ENCODE data around the gene LIN52. TPM values are rescaled to one million over a fixed set of nuclear protein-coding genes. Genes with fewer than 3 reads are reported as not detected.

Gene LIN52
- total and polyA plus RNA-seq, 9 of the 15 experiments (the other 6 are each of a cell fraction or from before 2014, with no cell fraction given) = 4.6 to 11.8 (median 9.2) TPM

DNA sequence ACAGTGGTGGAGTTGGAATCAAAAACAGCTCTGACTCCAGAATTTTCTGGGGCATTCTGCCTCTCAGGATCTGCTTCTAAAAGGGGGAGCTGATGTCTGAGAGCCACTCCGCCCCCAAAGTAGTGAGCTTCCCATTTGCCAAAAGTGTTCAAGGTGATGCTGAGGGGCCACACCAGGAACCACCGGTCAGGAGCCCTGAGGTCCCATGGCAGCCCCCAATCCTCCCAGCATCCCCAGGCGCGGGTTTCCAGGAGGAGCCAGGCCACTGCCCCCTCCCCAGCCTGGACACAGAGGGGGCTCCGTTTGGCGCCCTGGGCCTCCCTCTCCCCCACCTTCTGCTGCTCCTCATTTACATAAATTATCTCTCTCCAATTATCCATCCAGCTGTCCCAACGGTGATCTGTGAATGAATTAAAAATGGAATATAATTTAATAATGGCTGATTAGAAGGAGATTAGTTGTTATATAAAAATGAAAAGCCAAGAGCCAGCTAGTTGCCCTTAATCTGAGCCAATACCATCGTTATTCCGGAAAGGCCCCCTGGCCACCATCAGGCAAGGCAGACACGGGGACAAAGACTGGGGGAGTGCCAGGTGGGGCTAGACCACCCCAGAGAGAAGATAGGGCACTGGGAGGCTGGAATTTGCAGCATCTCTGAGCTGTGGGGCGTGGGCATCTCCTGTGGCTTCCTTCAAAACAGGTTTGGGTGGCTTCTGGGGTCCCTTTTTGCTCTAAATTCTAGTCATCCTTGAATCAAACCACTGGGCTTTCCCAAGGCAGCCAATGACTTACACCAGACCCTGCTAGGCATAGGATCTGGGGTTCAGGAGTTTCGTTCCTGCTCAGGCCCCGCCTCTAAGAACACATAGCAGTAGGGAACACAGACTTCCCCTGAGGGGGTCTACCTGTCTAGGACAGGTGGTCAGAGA is 134.8 kb downstream of the LIN52 start:
- BruUV-seq (replicated peaks) = no TSS peak
- Histone ChIP-seq H3K9me3 (replicated peaks; ENCODE audit: control insufficient read depth, insufficient read depth, low read depth, low read length) (no peaks in the 10 kb centered on the region), H3K79me2 (ENCODE audit: control insufficient read depth, insufficient read depth, low read length) (no peaks in the 10 kb centered on the region), H3K9me1 (ENCODE audit: control insufficient read depth, insufficient read depth, low read length) (no peaks in the 10 kb centered on the region), H2AFZ (ENCODE audit: low read depth, low read length) (no peak overlapping the region), H3K4me2 (ENCODE audit: insufficient read depth, low read length) (no peak overlapping the region), H4K20me1 (replicated peaks; ENCODE audit: control insufficient read depth, insufficient read depth, low read length) (peaks cover 6% of the 10 kb centered on the region), H3K4me1 (replicated peaks in 1 of 2; ENCODE audit: control insufficient read depth in 2 of 2, insufficient read depth in 2 of 2, low read length in 2 of 2) (peaks cover 0 to 10% of the 10 kb centered on the region in 2 experiments; a peak in 3 of 5 replicates), H3K36me3 (ENCODE audit: control insufficient read depth, insufficient read depth, low read length) (no peaks in the 10 kb centered on the region), H3K27me3 (ENCODE audit: control insufficient read depth in 2 of 2, insufficient read depth in 2 of 2, low read length in 2 of 2) (peaks cover 4 to 45% of the 10 kb centered on the region in 2 experiments; a peak in 3 of 5 replicates), H3K9ac (ENCODE audit: insufficient read depth in 1 of 2, low read depth in 2 of 2, low read length in 2 of 2) (no peak overlapping the region), H3K4me3 (no peak overlapping the region), H3K27ac (ENCODE audit: extremely low read depth, low read depth, low read length) (no peak overlapping the region)
- FAIRE-seq (no peak), DNase-seq (ENCODE audit: extremely low read depth in 1 of 4, low spot score in 3 of 4) (no peak), ATAC-seq (no peak)
- 1% methylated on average over 11 of the region's 13 CpGs for WGBS (ENCODE audit: insufficient coverage, low coverage, missing lambda C conversion rate)
- CTCF ChIA-PET (ENCODE audit: low intra/inter-chr PET ratio) = no interaction called here
- intact Hi-C loops (cut with micrococcal nuclease) = loop anchor here (10.0 kb wide), 1 partner anchor 105 kb away; no protein-coding TSS in a partner anchor
- in situ Hi-C loops (cut with MboI) = no loop called here
- POLR2A ChIA-PET = interaction anchor here (0.6 to 0.9 kb wide), 3 partner anchors 11 to 72 kb away, joined by 3 read pairs; no protein-coding TSS in a partner anchor
- TF ChIP-seq, protein P1, sequence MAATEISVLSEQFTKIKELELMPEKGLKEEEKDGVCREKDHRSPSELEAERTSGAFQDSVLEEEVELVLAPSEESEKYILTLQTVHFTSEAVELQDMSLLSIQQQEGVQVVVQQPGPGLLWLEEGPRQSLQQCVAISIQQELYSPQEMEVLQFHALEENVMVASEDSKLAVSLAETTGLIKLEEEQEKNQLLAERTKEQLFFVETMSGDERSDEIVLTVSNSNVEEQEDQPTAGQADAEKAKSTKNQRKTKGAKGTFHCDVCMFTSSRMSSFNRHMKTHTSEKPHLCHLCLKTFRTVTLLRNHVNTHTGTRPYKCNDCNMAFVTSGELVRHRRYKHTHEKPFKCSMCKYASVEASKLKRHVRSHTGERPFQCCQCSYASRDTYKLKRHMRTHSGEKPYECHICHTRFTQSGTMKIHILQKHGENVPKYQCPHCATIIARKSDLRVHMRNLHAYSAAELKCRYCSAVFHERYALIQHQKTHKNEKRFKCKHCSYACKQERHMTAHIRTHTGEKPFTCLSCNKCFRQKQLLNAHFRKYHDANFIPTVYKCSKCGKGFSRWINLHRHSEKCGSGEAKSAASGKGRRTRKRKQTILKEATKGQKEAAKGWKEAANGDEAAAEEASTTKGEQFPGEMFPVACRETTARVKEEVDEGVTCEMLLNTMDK (IDR thresholded peaks at IDR 0.05; ENCODE audit: borderline replicate concordance, insufficient read depth, low read depth, low read length, poor library complexity, severe bottlenecking) = no peak
- TF ChIP-seq POLR3A (IDR thresholded peaks at IDR 0.05; ENCODE audit: borderline replicate concordance, extremely low read depth, insufficient read depth, insufficient read length) (no peak), TRIM24 (IDR thresholded peaks at IDR 0.05) (no peak), ZNF830 (CRISPR knock-in tag; IDR thresholded peaks at IDR 0.05) (no peak), CBFA2T2 (conservative IDR thresholded peaks at IDR 0.05) (no peak), GTF2F1 (IDR thresholded peaks at IDR 0.05; ENCODE audit: low read depth, low read length) (no peak), ZBTB1 (CRISPR knock-in tag; IDR thresholded peaks at IDR 0.05; ENCODE audit: borderline replicate concordance, low read depth) (no peak), SMAD1 (IDR thresholded peaks at IDR 0.05; ENCODE audit: low read depth, low read length, partially characterized antibody) (no peak), ZBTB8A (IDR thresholded peaks at IDR 0.05; ENCODE audit: partially characterized antibody) (no peak), ARNT (IDR thresholded peaks at IDR 0.05) (no peak), TAF1 (IDR thresholded peaks at IDR 0.05; ENCODE audit: control insufficient read depth, extremely low read depth, insufficient read depth, low read length, severe bottlenecking) (no peak), ILF3 (IDR thresholded peaks at IDR 0.05; ENCODE audit: borderline replicate concordance) (no peak), PTTG1 (tag; IDR thresholded peaks at IDR 0.05; ENCODE audit: low read depth) (no peak), PYGO2 (tag; IDR thresholded peaks at IDR 0.05) (no peak)
- TF ChIP-seq, protein P2, sequence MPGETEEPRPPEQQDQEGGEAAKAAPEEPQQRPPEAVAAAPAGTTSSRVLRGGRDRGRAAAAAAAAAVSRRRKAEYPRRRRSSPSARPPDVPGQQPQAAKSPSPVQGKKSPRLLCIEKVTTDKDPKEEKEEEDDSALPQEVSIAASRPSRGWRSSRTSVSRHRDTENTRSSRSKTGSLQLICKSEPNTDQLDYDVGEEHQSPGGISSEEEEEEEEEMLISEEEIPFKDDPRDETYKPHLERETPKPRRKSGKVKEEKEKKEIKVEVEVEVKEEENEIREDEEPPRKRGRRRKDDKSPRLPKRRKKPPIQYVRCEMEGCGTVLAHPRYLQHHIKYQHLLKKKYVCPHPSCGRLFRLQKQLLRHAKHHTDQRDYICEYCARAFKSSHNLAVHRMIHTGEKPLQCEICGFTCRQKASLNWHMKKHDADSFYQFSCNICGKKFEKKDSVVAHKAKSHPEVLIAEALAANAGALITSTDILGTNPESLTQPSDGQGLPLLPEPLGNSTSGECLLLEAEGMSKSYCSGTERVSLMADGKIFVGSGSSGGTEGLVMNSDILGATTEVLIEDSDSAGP (CRISPR knock-in tag; IDR thresholded peaks at IDR 0.05) = no peak
- TF ChIP-seq, protein P3, sequence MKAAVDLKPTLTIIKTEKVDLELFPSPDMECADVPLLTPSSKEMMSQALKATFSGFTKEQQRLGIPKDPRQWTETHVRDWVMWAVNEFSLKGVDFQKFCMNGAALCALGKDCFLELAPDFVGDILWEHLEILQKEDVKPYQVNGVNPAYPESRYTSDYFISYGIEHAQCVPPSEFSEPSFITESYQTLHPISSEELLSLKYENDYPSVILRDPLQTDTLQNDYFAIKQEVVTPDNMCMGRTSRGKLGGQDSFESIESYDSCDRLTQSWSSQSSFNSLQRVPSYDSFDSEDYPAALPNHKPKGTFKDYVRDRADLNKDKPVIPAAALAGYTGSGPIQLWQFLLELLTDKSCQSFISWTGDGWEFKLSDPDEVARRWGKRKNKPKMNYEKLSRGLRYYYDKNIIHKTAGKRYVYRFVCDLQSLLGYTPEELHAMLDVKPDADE (conservative IDR thresholded peaks at IDR 0.05; ENCODE audit: control insufficient read depth, low read depth, low read length) = no peak
